Heart right ventricle (tissue), 16 donors: Measurements from ENCODE around the gene GINS3. TPM values are rescaled to one million over a fixed set of nuclear protein-coding genes. Genes with fewer than 3 reads are reported as not detected.

Experiments
- ATAC-seq, 8 donors: fragments of 200-7000 bp; cut with Tn5 transposase; one replicate each; pipeline ENCODE4 v1.9.1; 2020; ENCODE audit warnings: mild to moderate bottlenecking in 8 of 8, moderate library complexity in 8 of 8, moderate number of reproducible peaks in 1 of 8
- DNase-seq, 2 donors: peaks; one replicate each; pipeline ENCODE4 v3.0.0-alpha.2; 2020
- H3K27ac ChIP-seq, 10 donors: fragments of 200-600 bp; sonication (generic) in 2 of 10; one replicate each; pipeline versions ENCODE4 v1.5.0 to v1.8.0; 2020 to 2022; ENCODE audit warnings: mild to moderate bottlenecking in 3 of 10
- H3K27me3 ChIP-seq, 7 donors: fragments of 200-600 bp; one replicate each; pipeline ENCODE4 v1.8.0; 2021 to 2022; ENCODE audit warnings: mild to moderate bottlenecking in 2 of 7
- H3K36me3 ChIP-seq, 9 donors: fragments of 200-600 bp; sonication (generic) in 1 of 9; one replicate each; pipeline versions ENCODE4 v1.5.0 to v1.8.0; 2020 to 2022; ENCODE audit warnings: mild to moderate bottlenecking in 2 of 9
- H3K4me1 ChIP-seq, 9 donors: fragments of 200-600 bp; sonication (generic) in 1 of 9; one replicate each; pipeline versions ENCODE4 v1.5.0 to v1.8.0; 2020 to 2022; ENCODE audit warnings: mild to moderate bottlenecking in 4 of 9
- H3K4me3 ChIP-seq, 10 donors: fragments of 200-600 bp; sonication (generic) in 2 of 10; one replicate each; pipeline versions ENCODE4 v1.5.0 to v1.8.0; 2020 to 2022; ENCODE audit warnings: mild to moderate bottlenecking in 7 of 10, moderate library complexity in 2 of 10
- H3K9me3 ChIP-seq, 11 donors: fragments of 200-600 bp in 10 of 11; sonication (generic) in 2 of 11; one replicate each; pipeline versions ENCODE4 v1.5.0 to v1.8.0; 2013 to 2022; ENCODE audit warnings: mild to moderate bottlenecking in 2 of 11, control low read depth in 1 of 11, moderate library complexity in 1 of 11
- WGBS, 2 donors: extraction: QIAGEN DNeasy Blood & Tissue Kit; methylation state at CpG; one replicate each; pipeline ENCODE4 v1.1.7; 2013; ENCODE audit warnings: inconsistent platforms in 1 of 2; 5-methylcytosine and 5-hydroxymethylcytosine counted together
- intact Hi-C, 10 donors: fragments of 100-400 bp; cut with DNase I; formaldehyde crosslinking; loops; one replicate each; pipeline versions ENCODE4 v1.11.1 to v1.14.2; 2022
- polyA plus RNA-seq, 2 donors: library from polyadenylated mRNA; stranded (reverse); fragments of 200-250 nt; gene quantifications; one replicate each; pipeline ENCODE4 v1.2.3, GENCODE V29; 2013
- total RNA-seq, 10 donors: library from RNA; stranded (reverse); fragmentation: NEBNext Ultra II Directional in 3 of 10; extraction: Animal tissue kit (Norgen Biotek cat#: 25700) in 3 of 10; gene quantifications; one replicate each; pipeline versions ENCODE4 v1.2.1 to v1.2.4, GENCODE V29; 2021 to 2023
- TF ChIP-seq, protein P1 (sequence below), 9 donors: fragments of 200-600 bp; sonication (generic) in 2 of 9; IDR thresholded peaks; one replicate each; pipeline versions ENCODE4 v1.5.0 to v1.8.0; 2021 to 2022; ENCODE audit warnings: antibody characterized with exemption in 9 of 9, mild to moderate bottlenecking in 5 of 9, moderate library complexity in 1 of 9
- donor health status: Arrhythmogenic right ventricular cardiomyopathy.
- donor health status: ischemic (EF 13 %, LVEDD 7.1; RV severe dilation, severe dysfunction).
- donor health status: healthy with polysubstance abuse.
- donor health status: DM: no; HTN: yes; CAD: no.
- donor health status: DM: no; HTN: no; CAD: no.
- donor health status: ischemic (EF 25% LVEDD 6.9; RV normal size, moderate dysfunction).
- donor health status: ischemic (EF 25% LVEDD 5.7; RV mildly dilated, moderate dysfunction).
- donor health status: healthy.
- donor health status: DM: yes; HTN: yes; CAD: no.
- donor health status: Ischemic cardiomyopathy.
- donor health status: ischemic (EF 35%, LVEDD 5.7; RV mildly dilated, moderate dysfunction).
- donor health status: nonischemic (EF 11% LVEDD 7.7; RV severe dilation, severe dysfunction).
- donor health status: DM: yes; HTN: yes; CAD: no.
- donor health status: PGD.
- donor health status: ischemic (EF 29% LVEDD 5.4; RV normal size, mild dysfunction).
- donor health status: nonischemic (EF 23%, LVEDD 6.1; RV moderate dilation, normal function).

The GINS3 gene
- total and polyA plus RNA-seq, 12 donors = 4.0 to 13.5 (median 5.9) TPM

DNA sequence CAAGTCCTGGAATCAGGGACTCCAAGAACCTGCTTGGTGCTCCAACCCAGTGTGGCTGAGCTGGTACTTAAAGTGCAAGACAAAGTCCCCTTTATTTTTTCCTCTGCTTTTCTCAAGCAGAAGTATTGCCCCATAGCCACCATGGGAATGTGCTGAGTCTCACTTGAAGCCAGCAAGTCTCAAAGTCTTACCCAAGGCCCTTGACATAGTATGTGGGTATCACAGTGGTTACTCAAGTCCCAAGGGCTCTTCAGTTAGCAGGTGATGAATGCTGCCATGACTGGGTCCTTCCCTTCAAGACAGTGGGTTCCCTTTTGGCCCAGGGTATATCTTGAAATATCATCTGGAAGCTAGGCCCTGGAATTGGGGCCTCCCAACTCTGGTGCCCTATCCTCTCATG, 30.5 kb upstream of the GINS3 start:
- TF ChIP-seq, protein P1, sequence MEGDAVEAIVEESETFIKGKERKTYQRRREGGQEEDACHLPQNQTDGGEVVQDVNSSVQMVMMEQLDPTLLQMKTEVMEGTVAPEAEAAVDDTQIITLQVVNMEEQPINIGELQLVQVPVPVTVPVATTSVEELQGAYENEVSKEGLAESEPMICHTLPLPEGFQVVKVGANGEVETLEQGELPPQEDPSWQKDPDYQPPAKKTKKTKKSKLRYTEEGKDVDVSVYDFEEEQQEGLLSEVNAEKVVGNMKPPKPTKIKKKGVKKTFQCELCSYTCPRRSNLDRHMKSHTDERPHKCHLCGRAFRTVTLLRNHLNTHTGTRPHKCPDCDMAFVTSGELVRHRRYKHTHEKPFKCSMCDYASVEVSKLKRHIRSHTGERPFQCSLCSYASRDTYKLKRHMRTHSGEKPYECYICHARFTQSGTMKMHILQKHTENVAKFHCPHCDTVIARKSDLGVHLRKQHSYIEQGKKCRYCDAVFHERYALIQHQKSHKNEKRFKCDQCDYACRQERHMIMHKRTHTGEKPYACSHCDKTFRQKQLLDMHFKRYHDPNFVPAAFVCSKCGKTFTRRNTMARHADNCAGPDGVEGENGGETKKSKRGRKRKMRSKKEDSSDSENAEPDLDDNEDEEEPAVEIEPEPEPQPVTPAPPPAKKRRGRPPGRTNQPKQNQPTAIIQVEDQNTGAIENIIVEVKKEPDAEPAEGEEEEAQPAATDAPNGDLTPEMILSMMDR (IDR thresholded peaks at IDR 0.05) = no peak
- Histone ChIP-seq H3K4me1 (no peaks in the 10 kb centered on the region), H3K27ac (no peak overlapping the region), H3K36me3 (no peaks in the 10 kb centered on the region), H3K9me3 (peaks cover 0 to 24% (median 11%) of the 10 kb centered on the region in 11 donors), H3K27me3 (no peaks in the 10 kb centered on the region), H3K4me3 (no peak overlapping the region)
- no peak for DNase-seq
- ATAC-seq = no peak
- intact Hi-C loops = no loop called here

DNA sequence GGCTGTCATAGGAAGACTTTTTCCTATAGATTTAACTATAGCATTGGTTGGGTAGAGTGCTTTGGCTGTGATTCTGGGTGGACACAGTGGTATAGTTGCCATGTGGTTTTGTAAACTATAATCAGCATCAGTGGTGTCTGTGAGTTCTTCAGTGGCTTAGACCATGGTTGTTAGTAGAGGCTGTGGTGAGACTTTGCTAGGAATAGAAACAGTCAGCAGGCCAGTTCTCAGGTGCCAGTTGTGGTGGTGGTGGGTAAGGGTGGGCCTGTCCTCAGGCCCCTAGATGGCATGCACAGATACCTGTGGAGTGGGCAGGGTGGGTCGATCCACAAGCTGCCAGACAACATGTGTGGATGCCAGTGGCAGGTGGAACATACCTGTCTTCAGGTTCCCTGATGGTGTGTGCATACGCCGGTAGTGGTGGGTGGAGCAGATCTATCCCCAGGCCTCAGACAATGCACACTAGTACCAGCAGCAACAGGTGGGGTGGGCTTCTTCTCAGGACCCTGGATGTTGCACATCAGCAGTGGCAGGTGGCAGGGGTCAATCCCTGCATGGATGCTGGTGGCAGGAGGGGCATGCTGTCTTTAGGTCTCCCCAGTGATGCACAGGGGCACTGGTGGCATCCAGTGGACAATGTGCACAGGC, 28.4 kb upstream of the GINS3 start:
- DNase-seq (no peak), ATAC-seq (peak in 1 of 8 donors; percentile 22)
- 83 to 87% methylated on average over 3 of the region's 3 CpGs for WGBS, 2 donors
- H3K4me3 ChIP-seq = no peak overlapping the region
- H3K27ac ChIP-seq = no peak overlapping the region
- peaks cover 0 to 22% (median 11%) of the 10 kb centered on the region in 11 donors for H3K9me3 ChIP-seq
- TF ChIP-seq, protein P1 (IDR thresholded peaks at IDR 0.05) = no peak
- H3K4me1 ChIP-seq = no peaks in the 10 kb centered on the region
- intact Hi-C loops = no loop called here
- no peaks in the 10 kb centered on the region for H3K27me3 ChIP-seq
- H3K36me3 ChIP-seq = no peaks in the 10 kb centered on the region

DNA sequence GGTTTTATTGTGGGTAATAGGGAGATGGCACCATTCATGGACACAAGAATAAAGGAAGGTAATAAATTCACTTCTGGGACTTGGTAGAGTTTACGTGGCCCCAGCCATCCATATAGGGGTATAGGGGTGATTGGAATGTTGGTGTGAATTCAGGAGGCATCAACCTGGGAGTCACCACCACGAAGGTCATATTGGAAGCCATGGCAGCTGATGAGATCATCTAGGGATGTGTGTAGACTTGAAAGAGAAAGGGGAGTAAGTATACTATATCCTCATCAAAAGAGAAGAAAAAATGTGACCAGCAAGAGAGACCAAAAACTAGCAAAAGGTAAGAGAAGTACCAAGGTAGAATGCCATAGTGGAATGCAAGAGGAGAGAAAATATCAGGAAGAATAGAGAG, 26.6 kb upstream of the GINS3 start:
- intact Hi-C loops = no loop called here
- H3K9me3 ChIP-seq = peaks cover 0 to 5% (median under 1%) of the 10 kb centered on the region in 11 donors
- no peak overlapping the region for H3K4me3 ChIP-seq
- H3K27me3 ChIP-seq = no peaks in the 10 kb centered on the region
- 72 to 86% methylated on average over 2 of the region's 2 CpGs for WGBS, 2 donors
- H3K4me1 ChIP-seq = no peaks in the 10 kb centered on the region
- no peak overlapping the region for H3K27ac ChIP-seq
- H3K36me3 ChIP-seq = no peaks in the 10 kb centered on the region
- ATAC-seq = no peak
- TF ChIP-seq, protein P1 (IDR thresholded peaks at IDR 0.05) = no peak
- DNase-seq = no peak

DNA sequence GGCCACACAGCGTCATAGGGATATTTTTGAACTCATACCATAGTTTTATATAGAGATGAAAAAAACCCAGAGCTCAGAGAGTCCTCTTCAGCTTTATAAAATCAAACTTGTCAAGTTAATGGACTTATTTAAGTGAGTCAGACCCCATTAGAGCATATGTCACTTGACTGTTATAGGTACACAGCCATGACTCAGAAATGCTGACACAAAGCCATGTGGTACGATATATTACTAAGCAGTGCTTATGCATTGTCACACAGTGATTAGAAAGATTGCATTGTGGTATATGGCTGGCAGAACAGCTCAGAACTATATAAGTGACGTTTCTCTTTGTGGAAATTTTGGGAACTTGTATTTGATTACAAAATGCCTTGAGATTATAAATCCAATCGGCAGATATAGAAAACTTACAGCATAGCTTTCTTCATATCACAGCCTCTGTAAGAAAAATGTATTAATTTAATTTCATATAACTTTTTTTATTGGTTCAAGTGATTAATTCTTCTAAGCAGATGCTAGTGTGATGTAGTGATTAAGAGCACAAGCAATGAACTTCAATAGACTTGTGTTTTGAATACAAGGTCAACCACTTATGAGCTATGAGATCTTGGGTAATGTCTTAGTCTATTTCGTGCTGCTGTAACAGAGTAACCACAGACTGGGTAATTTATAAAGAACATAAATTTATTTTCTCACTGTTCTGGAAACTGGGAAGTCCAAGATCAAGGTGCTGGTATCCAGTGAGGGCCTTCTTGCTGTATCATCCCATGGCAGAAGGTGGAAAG, 25.8 kb upstream of the GINS3 start:
- Histone ChIP-seq H3K9me3 (peaks cover 0 to under 1% (median 0%) of the 10 kb centered on the region in 11 donors), H3K27ac (no peak overlapping the region), H3K4me1 (no peaks in the 10 kb centered on the region), H3K4me3 (no peak overlapping the region), H3K36me3 (no peaks in the 10 kb centered on the region), H3K27me3 (no peaks in the 10 kb centered on the region)
- TF ChIP-seq, protein P1 (IDR thresholded peaks at IDR 0.05) = no peak
- intact Hi-C loops = no loop called here
- no peak for DNase-seq
- ATAC-seq = no peak
- WGBS, 2 donors = 76 to 77% methylated on average over 5 of the region's 5 CpGs
